ENCODE data around the gene ZNF12.

DNA sequence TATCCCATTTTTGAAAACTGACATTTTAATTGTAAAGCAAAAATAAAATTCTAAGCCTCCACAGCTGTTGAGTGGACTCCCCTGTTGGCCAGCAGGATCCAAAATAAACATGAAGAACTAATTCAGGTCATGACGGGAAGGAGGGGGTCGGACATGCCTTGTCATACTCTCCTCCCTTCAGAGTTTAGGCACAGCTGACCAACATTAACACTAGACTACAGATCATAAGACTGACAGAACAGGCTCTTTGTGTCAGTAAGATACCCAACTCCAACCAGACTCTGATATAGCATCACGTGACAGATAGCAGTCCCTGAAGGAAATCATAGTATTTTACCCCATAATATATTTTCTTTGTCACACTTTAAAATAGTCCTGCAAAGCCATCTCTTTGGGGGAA, 20.9 kb upstream of the ZNF12 start:
- TF ChIP-seq POLR2A (IDR thresholded peaks at IDR 0.05; ENCODE audit: low read depth, low read length) (no peak), POLR2AphosphoS5 (IDR thresholded peaks at IDR 0.05; ENCODE audit: low read depth, low read length) (no peak), TAF1 (IDR thresholded peaks at IDR 0.05; ENCODE audit: low read depth, low read length) (no peak)
